Hepatocyte (in vitro differentiated cells): ENCODE measurements around the gene UBE2D4. TPM values are rescaled to one million over a fixed set of nuclear protein-coding genes. Genes with fewer than 3 reads are reported as not detected.

Experiments
- DNase-seq: peaks from one replicate; pipeline ENCODE4 v3.0.0-alpha.2; 2016; ENCODE audit warnings: low spot score
- H2AFZ ChIP-seq: fragments of 200-600 bp; sonication (generic); 2 replicates; pipeline ENCODE4 v1.6.0; 2016; ENCODE audit warnings: antibody characterized with exemption, mild to moderate bottlenecking
- H3K27ac ChIP-seq: fragments of 200-600 bp; sonication (generic); 2 replicates; pipeline ENCODE4 v1.5.1; 2016; ENCODE audit warnings: mild to moderate bottlenecking
- H3K27me3 ChIP-seq: fragments of 200-600 bp; sonication (generic); 2 replicates; pipeline ENCODE4 v1.6.1; 2016
- H3K36me3 ChIP-seq: fragments of 200-600 bp; sonication (generic); replicated peaks from 2 replicates; pipeline ENCODE4 v1.5.1; 2016; ENCODE audit warnings: low read depth; ENCODE audit not compliant: insufficient read depth
- H3K4me1 ChIP-seq: fragments of 200-600 bp; sonication (generic); 2 replicates; pipeline ENCODE4 v1.5.1; 2016; ENCODE audit warnings: mild to moderate bottlenecking, moderate library complexity; ENCODE audit not compliant: insufficient read depth
- H3K4me2 ChIP-seq: fragments of 200-600 bp; sonication (generic); 2 replicates; pipeline ENCODE4 v1.6.0; 2016
- H3K4me3 ChIP-seq: fragments of 200-600 bp; sonication (generic); 2 replicates; pipeline ENCODE4 v1.5.1; 2016; ENCODE audit warnings: mild to moderate bottlenecking
- H3K79me2 ChIP-seq: fragments of 200-600 bp; sonication (generic); 2 replicates; pipeline ENCODE4 v1.6.0; 2017; ENCODE audit warnings: mild to moderate bottlenecking
- H3K9me2 ChIP-seq: fragments of 200-600 bp; sonication (generic); replicated peaks from 2 replicates; pipeline ENCODE4 v1.6.0; 2017; ENCODE audit warnings: mild to moderate bottlenecking; ENCODE audit not compliant: insufficient read depth
- H3K9me3 ChIP-seq: fragments of 200-600 bp; sonication (generic); 2 replicates; pipeline ENCODE4 v1.5.1; 2016; ENCODE audit warnings: low read depth, mild to moderate bottlenecking
- H4K20me1 ChIP-seq: fragments of 200-600 bp; sonication (generic); 2 replicates; pipeline ENCODE4 v1.6.0; 2016; ENCODE audit warnings: mild to moderate bottlenecking; ENCODE audit not compliant: insufficient read depth, poor library complexity, severe bottlenecking
- CTCF ChIP-seq: fragments of 200-600 bp; sonication (generic); IDR thresholded peaks from 2 replicates; pipeline ENCODE4 v1.5.1; 2016; ENCODE audit warnings: antibody characterized with exemption, mild to moderate bottlenecking; ENCODE audit not compliant: poor library complexity
- EZH2 ChIP-seq: fragments of 200-600 bp; sonication (generic); IDR thresholded peaks from 2 replicates; pipeline ENCODE4 v1.6.1; 2016; ENCODE audit warnings: antibody characterized with exemption, mild to moderate bottlenecking, borderline replicate concordance
- EZH2phosphoT487 ChIP-seq: fragments of 200-600 bp; sonication (generic); IDR thresholded peaks from one replicate; pipeline ENCODE4 v1.6.1; 2018; ENCODE audit warnings: antibody characterized with exemption, mild to moderate bottlenecking, low read depth, moderate library complexity; ENCODE audit not compliant: unreplicated experiment, severe bottlenecking
- WGBS: methylation state at CpG from one replicate; pipeline ENCODE4 v1.1.6; 2016; ENCODE audit warnings: low lambda C conversion rate; ENCODE audit errors: missing lambda C conversion rate; 5-methylcytosine and 5-hydroxymethylcytosine counted together
- polyA plus RNA-seq: library from polyadenylated mRNA; unstranded; fragments of >200 nt; fragmentation: Nextera tagmentation; extraction: Ambion mirVana; gene quantifications from 2 replicates; pipeline ENCODE4 v1.2.1, GENCODE V29; 2016
- total RNA-seq: library from RNA; depleted of rRNA; stranded (reverse); fragments of >200 nt; gene quantifications from 2 replicates; pipeline ENCODE4 v1.2.3, GENCODE V29; 2014

The UBE2D4 gene
- total and polyA plus RNA-seq, 2 experiments from 2014 or later = 16.7 to 22.7 TPM

- peaks cover 9% of the 10 kb centered on the region for H3K4me1 ChIP-seq
- no peak overlapping the region for H2AFZ ChIP-seq
- H3K4me3 ChIP-seq = no peak overlapping the region
- H3K9me3 ChIP-seq = no peaks in the 10 kb centered on the region
- no peaks in the 10 kb centered on the region for H3K79me2 ChIP-seq
- H3K9me2 ChIP-seq = no peaks in the 10 kb centered on the region
- H4K20me1 ChIP-seq = no peaks in the 10 kb centered on the region
- WGBS = 91% methylated on average over 4 of the region's 4 CpGs
- no peak overlapping the region for H3K27ac ChIP-seq
- no peak for DNase-seq
- no peaks in the 10 kb centered on the region for H3K27me3 ChIP-seq
- TF ChIP-seq EZH2phosphoT487 (no peak), EZH2 (no peak), CTCF (no peak)
- H3K4me2 ChIP-seq = no peak overlapping the region
- H3K36me3 ChIP-seq = no peaks in the 10 kb centered on the region
Observed at GRCh38 chr7:43944286-43944685, 18.1 kb downstream of the UBE2D4 start.

- no peaks in the 10 kb centered on the region for H3K36me3 ChIP-seq
Observed at GRCh38 chr7:43952028-43952427, 25.8 kb downstream of the UBE2D4 start.

GRCh38 chr7:43953071-43953470 lies 26.8 kb downstream of the UBE2D4 start:
- H3K36me3 ChIP-seq = no peaks in the 10 kb centered on the region
- H3K4me2 ChIP-seq = no peak overlapping the region
- H3K79me2 ChIP-seq = no peaks in the 10 kb centered on the region
- TF ChIP-seq EZH2 = no peak
- no peak for TF ChIP-seq EZH2phosphoT487
- TF ChIP-seq CTCF = no peak
- no peak overlapping the region for H3K4me3 ChIP-seq
- no peaks in the 10 kb centered on the region for H3K27me3 ChIP-seq
- H3K27ac ChIP-seq = no peak overlapping the region
- no peaks in the 10 kb centered on the region for H3K4me1 ChIP-seq
- no peaks in the 10 kb centered on the region for H4K20me1 ChIP-seq
- DNase-seq = no peak
- WGBS = 98% methylated on average over 5 of the region's 5 CpGs
- no peaks in the 10 kb centered on the region for H3K9me3 ChIP-seq
- H3K9me2 ChIP-seq = no peaks in the 10 kb centered on the region
- no peak overlapping the region for H2AFZ ChIP-seq

More at GRCh38 chr7:43952028-43952427, 25.8 kb downstream of the UBE2D4 start:
- no peak overlapping the region for H2AFZ ChIP-seq
- no peak overlapping the region for H3K4me3 ChIP-seq
- H3K27me3 ChIP-seq = no peaks in the 10 kb centered on the region
- no peak for DNase-seq
- H3K79me2 ChIP-seq = no peaks in the 10 kb centered on the region
- no peaks in the 10 kb centered on the region for H3K4me1 ChIP-seq
- no peaks in the 10 kb centered on the region for H4K20me1 ChIP-seq
- H3K9me2 ChIP-seq = no peaks in the 10 kb centered on the region
- WGBS = 90% methylated on average over 3 of the region's 3 CpGs
- H3K27ac ChIP-seq = no peak overlapping the region
- TF ChIP-seq EZH2phosphoT487 = no peak
- TF ChIP-seq EZH2 = no peak
- no peak for TF ChIP-seq CTCF
- H3K9me3 ChIP-seq = no peaks in the 10 kb centered on the region
- no peak overlapping the region for H3K4me2 ChIP-seq
